Measurements from ENCODE around the gene GPRIN3. TPM values are rescaled to one million over a fixed set of nuclear protein-coding genes. Genes with fewer than 3 reads are reported as not detected.
A peak's percentile ranks its signal among the peaks of the same experiment; 100 is the strongest.

Gene GPRIN3
- total and polyA plus RNA-seq, 2 experiments from 2014 or later: 5.1 to 18.0 TPM

GRCh38 chr4:89287945-89288344 lies 19.7 kb downstream of the GPRIN3 start:
- Histone ChIP-seq H3K4me3 (no peak overlapping the region), H3K9me3 (ENCODE audit: low read depth) (no peaks in the 10 kb centered on the region), H3K27me3 (no peaks in the 10 kb centered on the region), H3K36me3 (no peaks in the 10 kb centered on the region), H3K4me1 (ENCODE audit: low read depth) (no peaks in the 10 kb centered on the region), H3K27ac (no peak overlapping the region)
- DNase-seq (ENCODE audit: low read depth in 1 of 2, low spot score in 1 of 2): no peak
- TF ChIP-seq CTCF (IDR thresholded peaks at IDR 0.05; ENCODE audit: low read depth, low read length): no peak

GRCh38 chr4:89285745-89286144 lies 21.9 kb downstream of the GPRIN3 start:
- H3K4me1 ChIP-seq (ENCODE audit: low read depth): no peaks in the 10 kb centered on the region
- H3K36me3 ChIP-seq: no peaks in the 10 kb centered on the region
- no peaks in the 10 kb centered on the region for H3K27me3 ChIP-seq
- no peak overlapping the region for H3K4me3 ChIP-seq
- H3K27ac ChIP-seq: no peak overlapping the region
- DNase-seq (ENCODE audit: low read depth in 1 of 2, low spot score in 1 of 2): no peak
- no peak for TF ChIP-seq CTCF (IDR thresholded peaks at IDR 0.05; ENCODE audit: low read depth, low read length)
- no peaks in the 10 kb centered on the region for H3K9me3 ChIP-seq (ENCODE audit: low read depth)

- H3K4me3 ChIP-seq: no peak overlapping the region
- no peak for TF ChIP-seq CTCF (IDR thresholded peaks at IDR 0.05; ENCODE audit: low read depth, low read length)
Measured at GRCh38 chr4:89284828-89285227, 22.8 kb downstream of the GPRIN3 start.

GRCh38 chr4:89284020-89284424 lies 23.6 kb downstream of the GPRIN3 start:
- Histone ChIP-seq H3K27me3 (no peaks in the 10 kb centered on the region), H3K4me1 (ENCODE audit: low read depth) (peaks cover 9% of the 10 kb centered on the region), H3K36me3 (no peaks in the 10 kb centered on the region), H3K9me3 (ENCODE audit: low read depth) (no peaks in the 10 kb centered on the region), H3K4me3 (no peak overlapping the region), H3K27ac (no peak overlapping the region)
- no peak for DNase-seq (ENCODE audit: low read depth in 1 of 2, low spot score in 1 of 2)
- TF ChIP-seq CTCF (IDR thresholded peaks at IDR 0.05; ENCODE audit: low read depth, low read length): no peak

More at GRCh38 chr4:89284828-89285227, 22.8 kb downstream of the GPRIN3 start:
- H3K36me3 ChIP-seq: no peaks in the 10 kb centered on the region
- no peak for DNase-seq (ENCODE audit: low read depth in 1 of 2, low spot score in 1 of 2)
- H3K9me3 ChIP-seq (ENCODE audit: low read depth): no peaks in the 10 kb centered on the region
- H3K27ac ChIP-seq: no peak overlapping the region
- peaks cover under 1% of the 10 kb centered on the region for H3K4me1 ChIP-seq (ENCODE audit: low read depth)
- H3K27me3 ChIP-seq: no peaks in the 10 kb centered on the region

- Histone ChIP-seq H3K27ac (no peak overlapping the region), H3K27me3 (no peaks in the 10 kb centered on the region), H3K4me1 (ENCODE audit: low read depth) (peaks cover 9% of the 10 kb centered on the region), H3K4me3 (no peak overlapping the region), H3K36me3 (no peaks in the 10 kb centered on the region), H3K9me3 (ENCODE audit: low read depth) (no peaks in the 10 kb centered on the region)
- peak in 1 of 2 donors; percentile 54 for DNase-seq (ENCODE audit: low read depth in 1 of 2, low spot score in 1 of 2)
- TF ChIP-seq CTCF (IDR thresholded peaks at IDR 0.05; ENCODE audit: low read depth, low read length): no peak
Measured at GRCh38 chr4:89283226-89284009, 24.2 kb downstream of the GPRIN3 start.

Measured in cardiac muscle cell (in vitro differentiated cells and primary cell).